Measurements from ENCODE around the gene BCL11A.

BCL11A gene

DNA sequence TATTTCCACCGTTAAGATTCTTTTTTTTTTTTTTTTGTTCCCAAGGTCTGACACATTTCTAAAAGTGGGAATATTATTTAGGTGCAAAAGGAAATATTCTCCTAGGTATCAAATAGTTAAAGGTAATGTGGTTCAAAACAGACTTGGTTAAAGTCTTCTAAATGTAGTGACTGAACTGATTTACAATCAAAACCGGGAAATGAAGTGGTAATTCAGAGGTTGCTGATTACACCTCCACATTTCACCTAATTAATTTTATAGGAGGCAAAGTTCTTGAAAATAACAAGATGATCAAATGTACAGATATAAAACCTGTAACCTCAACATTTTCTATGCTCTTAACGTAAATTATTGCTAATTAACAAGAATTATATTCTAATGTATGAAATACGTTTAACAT, 5.1 kb downstream of the BCL11A start:
- TF ChIP-seq, protein P1, sequence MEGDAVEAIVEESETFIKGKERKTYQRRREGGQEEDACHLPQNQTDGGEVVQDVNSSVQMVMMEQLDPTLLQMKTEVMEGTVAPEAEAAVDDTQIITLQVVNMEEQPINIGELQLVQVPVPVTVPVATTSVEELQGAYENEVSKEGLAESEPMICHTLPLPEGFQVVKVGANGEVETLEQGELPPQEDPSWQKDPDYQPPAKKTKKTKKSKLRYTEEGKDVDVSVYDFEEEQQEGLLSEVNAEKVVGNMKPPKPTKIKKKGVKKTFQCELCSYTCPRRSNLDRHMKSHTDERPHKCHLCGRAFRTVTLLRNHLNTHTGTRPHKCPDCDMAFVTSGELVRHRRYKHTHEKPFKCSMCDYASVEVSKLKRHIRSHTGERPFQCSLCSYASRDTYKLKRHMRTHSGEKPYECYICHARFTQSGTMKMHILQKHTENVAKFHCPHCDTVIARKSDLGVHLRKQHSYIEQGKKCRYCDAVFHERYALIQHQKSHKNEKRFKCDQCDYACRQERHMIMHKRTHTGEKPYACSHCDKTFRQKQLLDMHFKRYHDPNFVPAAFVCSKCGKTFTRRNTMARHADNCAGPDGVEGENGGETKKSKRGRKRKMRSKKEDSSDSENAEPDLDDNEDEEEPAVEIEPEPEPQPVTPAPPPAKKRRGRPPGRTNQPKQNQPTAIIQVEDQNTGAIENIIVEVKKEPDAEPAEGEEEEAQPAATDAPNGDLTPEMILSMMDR (conservative IDR thresholded peaks at IDR 0.05; ENCODE audit: low read depth, low read length) = no peak
- no peak for DNase-seq (ENCODE audit: low read depth)
- H3K4me3 ChIP-seq (ENCODE audit: low read depth, low read length) = no peak overlapping the region

DNA sequence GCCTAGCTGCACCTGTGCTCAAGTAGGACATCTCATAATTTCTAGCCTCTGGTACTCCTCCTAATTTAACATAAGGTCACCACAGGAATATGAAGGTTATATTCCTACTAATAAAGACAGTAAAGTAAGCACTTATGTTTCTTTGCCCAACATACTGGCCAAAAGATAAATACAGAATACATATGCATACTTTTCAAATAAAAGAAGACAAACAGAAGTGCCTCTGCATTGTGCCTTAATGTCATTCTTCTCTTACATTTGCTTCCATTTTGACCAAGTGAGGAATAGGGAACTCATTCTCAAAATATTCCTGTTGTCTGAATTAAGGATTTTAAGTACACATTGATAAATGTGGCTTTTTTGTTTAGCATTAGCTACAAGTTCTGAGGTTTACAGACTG, 5.6 kb downstream of the BCL11A start:
- TF ChIP-seq, protein P1 (conservative IDR thresholded peaks at IDR 0.05; ENCODE audit: low read depth, low read length) = no peak
- DNase-seq (ENCODE audit: low read depth) = no peak
- H3K4me3 ChIP-seq (ENCODE audit: low read depth, low read length) = no peak overlapping the region

DNA sequence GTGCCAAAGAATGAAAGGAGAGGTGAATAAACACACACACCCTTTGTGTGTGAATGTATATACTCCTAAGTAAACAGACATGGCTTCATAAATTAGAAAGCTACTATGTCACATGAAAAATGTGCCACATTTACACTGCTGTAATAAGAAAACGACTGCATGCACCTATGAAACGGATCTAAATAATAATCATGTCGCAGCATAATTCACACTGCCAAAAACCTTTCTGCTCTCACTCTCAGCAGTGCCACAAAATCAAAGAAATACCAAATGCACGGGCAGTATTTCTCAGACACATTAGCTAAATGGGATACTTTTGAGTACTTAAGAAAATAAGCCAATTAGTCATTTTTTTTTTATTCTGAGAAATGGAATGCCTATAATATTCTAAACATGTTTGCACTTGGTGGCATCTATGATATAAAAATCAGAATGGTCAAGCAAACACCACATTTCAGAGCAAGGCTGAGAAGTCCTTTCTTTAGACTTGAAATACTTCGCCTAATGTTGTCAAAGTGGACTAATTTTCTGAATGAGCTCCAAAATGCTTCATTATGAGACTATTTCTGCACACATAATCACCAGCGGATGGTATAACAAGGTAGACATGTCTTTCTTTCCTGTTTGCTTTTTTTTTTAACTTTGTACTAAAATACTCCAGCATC, 6.6 kb downstream of the BCL11A start:
- no peak overlapping the region for H3K4me3 ChIP-seq (ENCODE audit: low read depth, low read length)
- TF ChIP-seq, protein P1 (conservative IDR thresholded peaks at IDR 0.05; ENCODE audit: low read depth, low read length) = no peak
- DNase-seq (ENCODE audit: low read depth) = no peak

DNA sequence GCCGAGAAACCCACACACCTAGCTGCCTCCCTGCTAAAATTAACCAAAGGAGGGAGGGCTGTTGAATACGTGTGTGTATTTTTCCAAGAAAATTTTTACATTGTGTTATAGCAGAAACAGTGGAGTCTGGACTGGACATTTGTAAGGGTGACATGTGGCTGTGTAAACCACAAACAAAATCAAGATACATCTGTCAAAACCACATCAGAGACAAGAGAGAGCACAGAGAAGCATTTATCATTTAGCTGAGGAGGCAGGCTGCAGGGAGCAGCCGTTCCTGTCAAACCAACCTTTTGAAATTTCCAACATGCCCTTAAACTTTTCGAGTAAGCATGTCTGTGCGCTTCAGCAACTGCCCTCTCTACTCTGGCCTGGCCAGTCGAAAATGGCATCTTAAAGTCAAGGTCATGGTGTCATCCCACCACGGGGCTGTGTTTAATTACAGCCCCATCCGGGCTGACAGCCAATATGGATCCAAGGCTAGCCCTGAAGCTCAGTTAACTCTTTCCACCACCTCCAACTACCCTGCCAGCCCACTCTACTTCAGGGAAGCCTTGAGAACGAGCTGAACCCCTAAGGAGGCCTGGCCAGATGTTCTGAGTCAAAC, 8.4 kb downstream of the BCL11A start:
- TF ChIP-seq, protein P1 (conservative IDR thresholded peaks at IDR 0.05; ENCODE audit: low read depth, low read length) = no peak
- no peak for DNase-seq (ENCODE audit: low read depth)

DNA sequence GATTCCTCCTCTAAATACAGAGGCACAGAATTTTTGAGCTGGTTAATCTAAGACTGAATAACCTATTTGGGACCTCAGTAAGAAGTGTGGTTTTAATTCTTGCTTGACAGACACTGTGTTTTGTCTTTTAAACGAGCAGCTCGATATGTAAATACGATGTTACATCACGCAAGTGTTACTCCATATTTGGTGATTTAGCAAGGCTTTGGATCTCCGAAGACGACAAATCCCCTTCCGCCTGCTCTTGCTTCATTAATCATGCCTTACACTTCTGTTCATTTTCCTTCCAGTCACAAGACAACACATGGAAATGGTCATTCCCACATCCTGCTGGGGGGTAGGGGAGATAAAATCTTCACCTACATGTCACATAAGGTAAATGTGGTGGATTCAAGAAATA, 9.4 kb downstream of the BCL11A start:
- H3K4me3 ChIP-seq (ENCODE audit: low read depth, low read length) = no peak overlapping the region
- TF ChIP-seq, protein P1 (conservative IDR thresholded peaks at IDR 0.05; ENCODE audit: low read depth, low read length) = no peak
- DNase-seq (ENCODE audit: low read depth) = no peak

More for the DNA sequence above, 8.4 kb downstream of the BCL11A start:
- H3K4me3 ChIP-seq (ENCODE audit: low read depth, low read length) = no peak overlapping the region

DNA sequence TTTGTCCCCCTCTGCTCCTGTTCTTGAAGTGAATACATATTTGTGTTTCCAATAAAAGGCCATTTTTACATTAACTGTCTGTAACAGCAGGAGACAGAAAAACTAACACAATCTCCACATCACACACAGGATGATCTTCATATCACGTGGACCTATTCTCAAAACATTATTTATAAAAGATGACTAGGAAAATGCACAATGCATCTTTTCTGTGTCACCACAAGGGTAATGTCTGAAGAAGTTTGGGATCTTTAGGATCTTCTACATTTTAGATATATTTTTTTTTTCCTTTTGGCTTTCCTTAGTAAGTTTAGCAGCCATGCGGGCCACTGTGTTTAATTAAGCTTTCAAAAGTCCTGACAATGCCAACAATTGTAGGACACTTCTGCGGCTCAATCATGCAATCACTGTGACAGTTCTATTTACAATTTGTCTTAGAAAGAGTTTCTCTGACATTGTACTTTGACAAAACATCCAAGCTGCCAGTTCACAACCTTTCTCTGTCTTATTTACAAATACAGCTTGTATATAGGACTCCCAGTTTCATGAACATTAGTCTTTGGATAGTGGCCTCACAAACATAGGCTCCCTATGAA, 12.3 kb downstream of the BCL11A start:
- no peak overlapping the region for H3K4me3 ChIP-seq (ENCODE audit: low read depth, low read length)
- DNase-seq (ENCODE audit: low read depth) = no peak
- TF ChIP-seq, protein P1 (conservative IDR thresholded peaks at IDR 0.05; ENCODE audit: low read depth, low read length) = no peak
